Measurements from ENCODE around the gene MBD3L3. TPM values are rescaled to one million over a fixed set of nuclear protein-coding genes. Genes with fewer than 3 reads are reported as not detected.

MBD3L3 gene
- total and polyA plus RNA-seq, 2 experiments from 2014 or later: not detected

GRCh38 chr19:7099597-7099921 lies 41.1 kb upstream of the MBD3L3 start:
- peak overlapping the region; percentile 75 for H3K4me3 ChIP-seq
- peak overlapping the region; percentile 76 for H3K27ac ChIP-seq
- WGBS, 2 experiments (ENCODE audit: low coverage in 1 of 2, low lambda C conversion rate in 2 of 2, missing lambda C conversion rate in 2 of 2): 18% methylated on average over 9 of the region's 9 CpGs
- peak overlapping the region; percentile 61 for H3K4me2 ChIP-seq (ENCODE audit: unreplicated experiment)
- H3K27me3 ChIP-seq (replicated peaks; ENCODE audit: insufficient read depth): no peaks in the 10 kb centered on the region
- H4K20me1 ChIP-seq (ENCODE audit: insufficient read depth): no peaks in the 10 kb centered on the region
- H3K9ac ChIP-seq: peak overlapping the region; percentile 82
- DNase-seq: no peak
- peaks cover 7% of the 10 kb centered on the region; the same call in 1 of the 2 replicates for H3F3A ChIP-seq (ENCODE audit: insufficient read depth)
- H3K9me2 ChIP-seq (ENCODE audit: insufficient read depth): no peaks in the 10 kb centered on the region
- H3K79me2 ChIP-seq (ENCODE audit: insufficient read depth): no peaks in the 10 kb centered on the region
- H3K36me3 ChIP-seq (ENCODE audit: low read depth): no peaks in the 10 kb centered on the region
- in situ Hi-C loops (cut with MboI): no loop called here
- no peaks in the 10 kb centered on the region; the same call in 1 of the 2 replicates for H3K4me1 ChIP-seq (ENCODE audit: insufficient read depth)
- no peaks in the 10 kb centered on the region for H3K9me3 ChIP-seq (ENCODE audit: low read depth)
- TF ChIP-seq EZH2 (IDR thresholded peaks at IDR 0.05; ENCODE audit: insufficient read depth, poor library complexity, severe bottlenecking): no peak
- no peak for TF ChIP-seq EZH2phosphoT487 (IDR thresholded peaks at IDR 0.05; ENCODE audit: insufficient read depth, low read depth)
- H2AFZ ChIP-seq: peak overlapping the region; percentile 87

DNA sequence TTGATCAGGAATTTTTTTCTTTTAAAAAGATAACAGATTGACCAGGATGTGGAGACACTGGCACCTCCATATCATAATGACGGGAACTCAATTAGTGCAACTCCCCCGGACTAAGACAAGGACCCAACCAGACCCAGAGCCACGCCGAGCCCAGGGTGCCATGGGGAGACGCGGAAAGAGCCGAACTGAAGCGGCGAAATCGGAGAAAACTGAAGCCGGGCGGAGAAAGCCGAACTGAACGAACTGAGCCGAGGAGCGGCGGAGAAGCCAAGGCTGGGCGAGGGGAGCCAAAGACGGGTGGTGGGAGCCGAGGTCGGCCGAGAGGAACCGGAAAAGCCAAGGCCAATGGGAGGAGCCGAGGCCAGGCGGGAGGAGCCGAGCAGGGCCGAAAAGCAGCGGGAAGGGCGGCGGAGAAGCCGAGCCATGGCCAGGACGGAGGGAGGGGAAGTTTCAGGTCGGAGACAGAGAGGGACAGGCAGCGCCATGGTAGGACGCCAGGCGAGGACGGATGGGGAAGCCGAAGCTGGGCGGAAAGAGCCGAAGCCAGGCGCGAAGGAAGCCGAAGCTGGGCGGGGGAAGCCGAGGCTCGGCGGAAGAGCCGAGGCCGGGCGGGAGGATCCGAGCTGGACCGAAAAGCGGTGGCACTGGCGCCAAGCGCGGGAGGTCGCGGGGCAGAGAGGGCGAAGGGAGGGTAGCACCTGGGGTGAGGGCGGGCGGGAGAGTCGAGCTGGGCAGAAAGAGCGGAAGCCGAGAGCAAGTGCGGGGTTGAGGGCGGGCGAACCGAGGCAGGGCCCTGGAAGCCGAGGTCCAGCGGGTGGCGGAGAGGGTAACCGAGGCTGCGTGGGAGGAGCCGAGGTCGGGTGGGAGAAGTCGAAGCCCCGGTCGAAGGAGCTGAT lies 40.5 kb upstream of the MBD3L3 start:
- H3K4me3 ChIP-seq: peak overlapping the region; percentile 75
- DNase-seq: peak; percentile 97
- no peaks in the 10 kb centered on the region for H3K27me3 ChIP-seq (replicated peaks; ENCODE audit: insufficient read depth)
- in situ Hi-C loops (cut with MboI): no loop called here
- H3K9ac ChIP-seq: peak overlapping the region; percentile 82
- H4K20me1 ChIP-seq (ENCODE audit: insufficient read depth): no peaks in the 10 kb centered on the region
- no peaks in the 10 kb centered on the region for H3K79me2 ChIP-seq (ENCODE audit: insufficient read depth)
- no peaks in the 10 kb centered on the region; the same call in 1 of the 2 replicates for H3K4me1 ChIP-seq (ENCODE audit: insufficient read depth)
- peak overlapping the region; percentile 61 for H3K4me2 ChIP-seq (ENCODE audit: unreplicated experiment)
- peak overlapping the region; percentile 87 for H2AFZ ChIP-seq
- H3K36me3 ChIP-seq (ENCODE audit: low read depth): no peaks in the 10 kb centered on the region
- WGBS, 2 experiments (ENCODE audit: low coverage in 1 of 2, low lambda C conversion rate in 2 of 2, missing lambda C conversion rate in 2 of 2): 1% methylated on average over 51 to 78 of the region's 78 CpGs
- peaks cover 7% of the 10 kb centered on the region; the same call in 1 of the 2 replicates for H3F3A ChIP-seq (ENCODE audit: insufficient read depth)
- TF ChIP-seq EZH2 (IDR thresholded peaks at IDR 0.05; ENCODE audit: insufficient read depth, poor library complexity, severe bottlenecking): no peak
- TF ChIP-seq EZH2phosphoT487 (IDR thresholded peaks at IDR 0.05; ENCODE audit: insufficient read depth, low read depth): no peak
- H3K9me2 ChIP-seq (ENCODE audit: insufficient read depth): no peaks in the 10 kb centered on the region
- H3K9me3 ChIP-seq (ENCODE audit: low read depth): no peaks in the 10 kb centered on the region
- H3K27ac ChIP-seq: peak overlapping the region; percentile 76

GRCh38 chr19:7098096-7098495 lies 39.6 kb upstream of the MBD3L3 start:
- Histone ChIP-seq H4K20me1 (ENCODE audit: insufficient read depth) (no peaks in the 10 kb centered on the region), H3K79me2 (ENCODE audit: insufficient read depth) (no peaks in the 10 kb centered on the region), H3K9ac (peak overlapping the region; percentile 82), H3K27me3 (replicated peaks; ENCODE audit: insufficient read depth) (no peaks in the 10 kb centered on the region), H3K27ac (peak overlapping the region; percentile 76; the same call in 1 of the 2 replicates), H2AFZ (peak overlapping the region; percentile 87), H3K4me2 (ENCODE audit: unreplicated experiment) (peak overlapping the region; percentile 61), H3K9me2 (ENCODE audit: insufficient read depth) (no peaks in the 10 kb centered on the region), H3F3A (ENCODE audit: insufficient read depth) (peaks cover 7% of the 10 kb centered on the region; the same call in 1 of the 2 replicates), H3K4me3 (peak overlapping the region; percentile 75), H3K36me3 (ENCODE audit: low read depth) (no peaks in the 10 kb centered on the region), H3K9me3 (ENCODE audit: low read depth) (no peaks in the 10 kb centered on the region), H3K4me1 (ENCODE audit: insufficient read depth) (no peaks in the 10 kb centered on the region; the same call in 1 of the 2 replicates)
- WGBS, 2 experiments (ENCODE audit: low coverage in 1 of 2, low lambda C conversion rate in 2 of 2, missing lambda C conversion rate in 2 of 2): 96 to 98% methylated on average over 3 of the region's 3 CpGs
- DNase-seq: no peak
- TF ChIP-seq EZH2 (IDR thresholded peaks at IDR 0.05; ENCODE audit: insufficient read depth, poor library complexity, severe bottlenecking) (no peak), EZH2phosphoT487 (IDR thresholded peaks at IDR 0.05; ENCODE audit: insufficient read depth, low read depth) (no peak)
- in situ Hi-C loops (cut with MboI): no loop called here

GRCh38 chr19:7088999-7089398 lies 30.5 kb upstream of the MBD3L3 start:
- in situ Hi-C loops (cut with MboI): no loop called here
- H4K20me1 ChIP-seq (ENCODE audit: insufficient read depth): no peaks in the 10 kb centered on the region
- no peaks in the 10 kb centered on the region for H3K4me1 ChIP-seq (ENCODE audit: insufficient read depth)
- no peaks in the 10 kb centered on the region for H3K27me3 ChIP-seq (replicated peaks; ENCODE audit: insufficient read depth)
- WGBS, 2 experiments (ENCODE audit: low coverage in 1 of 2, low lambda C conversion rate in 2 of 2, missing lambda C conversion rate in 2 of 2): 88 to 91% methylated on average over 6 of the region's 6 CpGs
- no peak overlapping the region for H3K4me2 ChIP-seq (ENCODE audit: unreplicated experiment)
- DNase-seq: no peak
- H3K79me2 ChIP-seq (ENCODE audit: insufficient read depth): no peaks in the 10 kb centered on the region
- no peaks in the 10 kb centered on the region for H3K9me2 ChIP-seq (ENCODE audit: insufficient read depth)
- peaks cover 21% of the 10 kb centered on the region for H3K36me3 ChIP-seq (ENCODE audit: low read depth)
- no peak overlapping the region for H2AFZ ChIP-seq
- H3K4me3 ChIP-seq: no peak overlapping the region
- H3K27ac ChIP-seq: no peak overlapping the region
- no peak overlapping the region for H3K9ac ChIP-seq
- peaks cover 13% of the 10 kb centered on the region for H3K9me3 ChIP-seq (ENCODE audit: low read depth)
- no peak for TF ChIP-seq EZH2 (IDR thresholded peaks at IDR 0.05; ENCODE audit: insufficient read depth, poor library complexity, severe bottlenecking)
- H3F3A ChIP-seq (ENCODE audit: insufficient read depth): peaks cover 6% of the 10 kb centered on the region; the same call in 1 of the 2 replicates

Data from GM23248 (cell line).